ENCODE measurements around the gene GID4.

DNA sequence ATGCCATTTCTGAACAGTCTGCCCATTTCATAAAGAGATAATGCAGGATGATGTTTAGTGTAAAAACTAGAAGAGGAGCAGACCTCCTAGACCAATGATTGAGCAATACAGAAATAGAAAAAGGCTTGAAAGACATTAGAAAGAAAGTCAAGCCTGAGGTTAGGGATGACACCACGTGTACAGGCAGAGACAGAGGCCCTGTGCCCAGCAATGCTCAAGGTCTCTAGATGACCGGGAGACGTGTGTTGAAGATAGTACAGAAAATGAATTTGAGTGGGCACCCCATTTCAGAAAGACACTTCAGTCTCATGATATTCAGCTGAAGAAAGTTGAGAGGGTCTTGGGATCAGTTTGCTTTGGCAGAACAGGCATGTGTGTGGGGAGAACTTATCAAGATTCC is 5.4 kb downstream of the GID4 start:
- TF ChIP-seq POLR2AphosphoS5 (IDR thresholded peaks at IDR 0.05; ENCODE audit: low read depth, low read length) (no peak), TAF1 (IDR thresholded peaks at IDR 0.05; ENCODE audit: borderline replicate concordance, insufficient read depth, low read length) (no peak)
- TF ChIP-seq, protein P1, sequence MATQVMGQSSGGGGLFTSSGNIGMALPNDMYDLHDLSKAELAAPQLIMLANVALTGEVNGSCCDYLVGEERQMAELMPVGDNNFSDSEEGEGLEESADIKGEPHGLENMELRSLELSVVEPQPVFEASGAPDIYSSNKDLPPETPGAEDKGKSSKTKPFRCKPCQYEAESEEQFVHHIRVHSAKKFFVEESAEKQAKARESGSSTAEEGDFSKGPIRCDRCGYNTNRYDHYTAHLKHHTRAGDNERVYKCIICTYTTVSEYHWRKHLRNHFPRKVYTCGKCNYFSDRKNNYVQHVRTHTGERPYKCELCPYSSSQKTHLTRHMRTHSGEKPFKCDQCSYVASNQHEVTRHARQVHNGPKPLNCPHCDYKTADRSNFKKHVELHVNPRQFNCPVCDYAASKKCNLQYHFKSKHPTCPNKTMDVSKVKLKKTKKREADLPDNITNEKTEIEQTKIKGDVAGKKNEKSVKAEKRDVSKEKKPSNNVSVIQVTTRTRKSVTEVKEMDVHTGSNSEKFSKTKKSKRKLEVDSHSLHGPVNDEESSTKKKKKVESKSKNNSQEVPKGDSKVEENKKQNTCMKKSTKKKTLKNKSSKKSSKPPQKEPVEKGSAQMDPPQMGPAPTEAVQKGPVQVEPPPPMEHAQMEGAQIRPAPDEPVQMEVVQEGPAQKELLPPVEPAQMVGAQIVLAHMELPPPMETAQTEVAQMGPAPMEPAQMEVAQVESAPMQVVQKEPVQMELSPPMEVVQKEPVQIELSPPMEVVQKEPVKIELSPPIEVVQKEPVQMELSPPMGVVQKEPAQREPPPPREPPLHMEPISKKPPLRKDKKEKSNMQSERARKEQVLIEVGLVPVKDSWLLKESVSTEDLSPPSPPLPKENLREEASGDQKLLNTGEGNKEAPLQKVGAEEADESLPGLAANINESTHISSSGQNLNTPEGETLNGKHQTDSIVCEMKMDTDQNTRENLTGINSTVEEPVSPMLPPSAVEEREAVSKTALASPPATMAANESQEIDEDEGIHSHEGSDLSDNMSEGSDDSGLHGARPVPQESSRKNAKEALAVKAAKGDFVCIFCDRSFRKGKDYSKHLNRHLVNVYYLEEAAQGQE (IDR thresholded peaks at IDR 0.05; ENCODE audit: insufficient read depth in 1 of 2, low read depth in 2 of 2, low read length in 2 of 2): no peak
